ENCODE measurements around the gene RAG2. TPM values are rescaled to one million over a fixed set of nuclear protein-coding genes. Genes with fewer than 3 reads are reported as not detected.

RAG2 gene
- total and polyA plus RNA-seq, 2 of the 4 experiments (the other 2 are of a cell fraction) = not detected

DNA sequence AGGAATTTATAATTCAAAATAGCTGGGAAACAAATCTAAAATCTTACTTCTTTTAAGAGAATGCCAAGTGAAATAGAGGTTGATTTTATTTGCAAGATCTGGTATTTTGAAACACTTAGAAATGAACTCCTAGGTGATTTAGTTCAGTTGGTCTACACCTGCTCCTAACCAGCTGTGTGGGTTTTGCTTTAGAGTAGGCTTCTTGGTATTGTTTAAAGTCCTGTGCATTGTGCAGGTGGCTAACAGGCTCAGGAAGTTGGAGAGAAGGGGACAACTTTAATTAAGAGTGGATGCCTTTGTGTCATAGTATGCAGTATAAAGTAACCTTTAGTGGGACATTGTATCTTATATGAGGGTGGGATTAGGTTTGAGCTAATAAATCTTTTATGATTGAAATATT, 4.1 kb upstream of the RAG2 start:
- H3K18ac ChIP-seq (ENCODE audit: low read depth, low read length) = no peak overlapping the region
- H2AFZ ChIP-seq (replicated peaks; ENCODE audit: low read length, poor library complexity) = no peak overlapping the region
- DNase-seq (no peak), ATAC-seq (ENCODE audit: low read depth) (no peak)
- H2AK5ac ChIP-seq (ENCODE audit: low read depth, low read length) = no peak overlapping the region
- dilution Hi-C loops (cut with HindIII; ENCODE audit: low sequenced_read_pairs, unreplicated experiment) (no loop called here), intact Hi-C loops (cut with micrococcal nuclease) (no loop called here), in situ Hi-C loops (cut with MboI; ENCODE audit: low sequenced_read_pairs) (no loop called here)
- POLR2A ChIA-PET (ENCODE audit: unreplicated experiment) = no interaction called here
- no peak overlapping the region for H2AK9ac ChIP-seq (replicated peaks; ENCODE audit: low read depth, low read length, poor library complexity)
- H3K27me3 ChIP-seq (ENCODE audit: control insufficient read depth, insufficient read depth, low read length) = no peaks in the 10 kb centered on the region
- no peak overlapping the region for H2BK120ac ChIP-seq (ENCODE audit: low read depth, low read length)
- H3K4me1 ChIP-seq (ENCODE audit: control insufficient read depth, insufficient read depth, low read length) = no peaks in the 10 kb centered on the region
- H4K5ac ChIP-seq (ENCODE audit: low read depth, low read length) = no peak overlapping the region
- H3K4ac ChIP-seq (ENCODE audit: low read depth, low read length) = no peak overlapping the region
- H4K20me1 ChIP-seq (ENCODE audit: insufficient read depth, low read length) = no peaks in the 10 kb centered on the region
- H3K9me1 ChIP-seq (ENCODE audit: insufficient read depth, low read length) = no peaks in the 10 kb centered on the region
- CTCF ChIA-PET = interaction anchor here (0.6 kb wide), 1 partner anchor 119 kb away, joined by 3 read pairs; no protein-coding TSS in a partner anchor
- H3K4me2 ChIP-seq (ENCODE audit: low read depth, low read length) = no peak overlapping the region
- no peak overlapping the region for H2BK15ac ChIP-seq (ENCODE audit: low read depth, low read length)
- no peak overlapping the region for H2BK5ac ChIP-seq (ENCODE audit: low read depth, low read length, poor library complexity, severe bottlenecking)
- BruUV-seq (replicated peaks) = no TSS peak
- no peak overlapping the region for H3K23ac ChIP-seq (ENCODE audit: low read depth, low read length)
- no peak overlapping the region for H3K9ac ChIP-seq (ENCODE audit: low read depth, low read length)
- no peaks in the 10 kb centered on the region for H3K79me1 ChIP-seq (ENCODE audit: low read depth in 1 of 2, low read length in 2 of 2)
- no peaks in the 10 kb centered on the region for H3K9me3 ChIP-seq (ENCODE audit: control insufficient read depth, insufficient read depth, low read length)
- H3K36me3 ChIP-seq (ENCODE audit: control insufficient read depth, insufficient read depth, low read length) = no peaks in the 10 kb centered on the region
- no peak overlapping the region for H3K14ac ChIP-seq (replicated peaks; ENCODE audit: low read depth, low read length)
- H4K8ac ChIP-seq (ENCODE audit: low read depth in 2 of 2, low read length in 2 of 2) = no peak overlapping the region
- H3K56ac ChIP-seq (ENCODE audit: extremely low read depth, insufficient read depth, low read length) = no peak overlapping the region
- TF ChIP-seq POLR2A (IDR thresholded peaks at IDR 0.05; ENCODE audit: low read depth, low read length) (no peak), MAFK (IDR thresholded peaks at IDR 0.05; ENCODE audit: low read depth, low read length) (no peak), RAD21 (IDR thresholded peaks at IDR 0.05; ENCODE audit: low read length) (no peak), RCOR1 (IDR thresholded peaks at IDR 0.05; ENCODE audit: insufficient replicate concordance, low read length) (no peak), MXI1 (IDR thresholded peaks at IDR 0.05; ENCODE audit: borderline replicate concordance, low read depth, low read length) (no peak), NFE2L2 (IDR thresholded peaks at IDR 0.05; ENCODE audit: low read depth, low read length) (no peak), CEBPB (IDR thresholded peaks at IDR 0.05; ENCODE audit: low read depth, low read length) (no peak), BHLHE40 (IDR thresholded peaks at IDR 0.05; ENCODE audit: low read depth, low read length) (no peak), CHD1 (IDR thresholded peaks at IDR 0.05; ENCODE audit: low read depth, low read length) (no peak), FOS (IDR thresholded peaks at IDR 0.05; ENCODE audit: low read depth, low read length) (no peak), SMC3 (IDR thresholded peaks at IDR 0.05; ENCODE audit: low read depth, low read length) (no peak), RFX5 (IDR thresholded peaks at IDR 0.05; ENCODE audit: low read depth, low read length) (no peak), MAZ (IDR thresholded peaks at IDR 0.05; ENCODE audit: borderline replicate concordance, low read depth, low read length) (no peak)
- TF ChIP-seq, protein P1, sequence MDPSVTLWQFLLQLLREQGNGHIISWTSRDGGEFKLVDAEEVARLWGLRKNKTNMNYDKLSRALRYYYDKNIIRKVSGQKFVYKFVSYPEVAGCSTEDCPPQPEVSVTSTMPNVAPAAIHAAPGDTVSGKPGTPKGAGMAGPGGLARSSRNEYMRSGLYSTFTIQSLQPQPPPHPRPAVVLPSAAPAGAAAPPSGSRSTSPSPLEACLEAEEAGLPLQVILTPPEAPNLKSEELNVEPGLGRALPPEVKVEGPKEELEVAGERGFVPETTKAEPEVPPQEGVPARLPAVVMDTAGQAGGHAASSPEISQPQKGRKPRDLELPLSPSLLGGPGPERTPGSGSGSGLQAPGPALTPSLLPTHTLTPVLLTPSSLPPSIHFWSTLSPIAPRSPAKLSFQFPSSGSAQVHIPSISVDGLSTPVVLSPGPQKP (IDR thresholded peaks at IDR 0.05; ENCODE audit: borderline replicate concordance, low read depth, low read length) = no peak
- TF ChIP-seq, protein P2, sequence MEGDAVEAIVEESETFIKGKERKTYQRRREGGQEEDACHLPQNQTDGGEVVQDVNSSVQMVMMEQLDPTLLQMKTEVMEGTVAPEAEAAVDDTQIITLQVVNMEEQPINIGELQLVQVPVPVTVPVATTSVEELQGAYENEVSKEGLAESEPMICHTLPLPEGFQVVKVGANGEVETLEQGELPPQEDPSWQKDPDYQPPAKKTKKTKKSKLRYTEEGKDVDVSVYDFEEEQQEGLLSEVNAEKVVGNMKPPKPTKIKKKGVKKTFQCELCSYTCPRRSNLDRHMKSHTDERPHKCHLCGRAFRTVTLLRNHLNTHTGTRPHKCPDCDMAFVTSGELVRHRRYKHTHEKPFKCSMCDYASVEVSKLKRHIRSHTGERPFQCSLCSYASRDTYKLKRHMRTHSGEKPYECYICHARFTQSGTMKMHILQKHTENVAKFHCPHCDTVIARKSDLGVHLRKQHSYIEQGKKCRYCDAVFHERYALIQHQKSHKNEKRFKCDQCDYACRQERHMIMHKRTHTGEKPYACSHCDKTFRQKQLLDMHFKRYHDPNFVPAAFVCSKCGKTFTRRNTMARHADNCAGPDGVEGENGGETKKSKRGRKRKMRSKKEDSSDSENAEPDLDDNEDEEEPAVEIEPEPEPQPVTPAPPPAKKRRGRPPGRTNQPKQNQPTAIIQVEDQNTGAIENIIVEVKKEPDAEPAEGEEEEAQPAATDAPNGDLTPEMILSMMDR (conservative IDR thresholded peaks at IDR 0.05; ENCODE audit: low read depth, low read length) = no peak
- TF ChIP-seq, protein P3, sequence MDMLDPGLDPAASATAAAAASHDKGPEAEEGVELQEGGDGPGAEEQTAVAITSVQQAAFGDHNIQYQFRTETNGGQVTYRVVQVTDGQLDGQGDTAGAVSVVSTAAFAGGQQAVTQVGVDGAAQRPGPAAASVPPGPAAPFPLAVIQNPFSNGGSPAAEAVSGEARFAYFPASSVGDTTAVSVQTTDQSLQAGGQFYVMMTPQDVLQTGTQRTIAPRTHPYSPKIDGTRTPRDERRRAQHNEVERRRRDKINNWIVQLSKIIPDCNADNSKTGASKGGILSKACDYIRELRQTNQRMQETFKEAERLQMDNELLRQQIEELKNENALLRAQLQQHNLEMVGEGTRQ (IDR thresholded peaks at IDR 0.05; ENCODE audit: low read depth, low read length) = no peak
- H3K27ac ChIP-seq (ENCODE audit: insufficient read depth, low read length) = no peak overlapping the region
- no peak overlapping the region for H2BK20ac ChIP-seq (ENCODE audit: low read depth, low read length)
- H4K91ac ChIP-seq (ENCODE audit: insufficient read depth, low read depth, low read length) = no peak overlapping the region
- H3K4me3 ChIP-seq (ENCODE audit: insufficient read depth, low read depth, low read length) = no peak overlapping the region
